H9 (cell line): ENCODE measurements around the gene USP37. TPM values are rescaled to one million over a fixed set of nuclear protein-coding genes. Genes with fewer than 3 reads are reported as not detected.

Source experiments
- DNase-seq: peaks from one replicate; pipeline ENCODE4 v3.0.0-alpha.2; 2017
- H2AFZ ChIP-seq: one replicate; pipeline ENCODE4 v1.6.1; 2013; ENCODE audit warnings: mild to moderate bottlenecking, low read length, control low read depth, moderate library complexity
- H2AK5ac ChIP-seq: 2 replicates; pipeline ENCODE4 v1.6.1; 2013; ENCODE audit warnings: low read length, control low read depth, mixed read lengths; ENCODE audit not compliant: insufficient read length
- H2BK120ac ChIP-seq: one replicate; pipeline ENCODE4 v1.6.1; 2013; ENCODE audit warnings: low read depth, mild to moderate bottlenecking, low read length, control low read depth, inconsistent platforms; ENCODE audit not compliant: poor library complexity, severe bottlenecking
- H2BK12ac ChIP-seq: 2 replicates; pipeline ENCODE4 v1.6.1; 2013; ENCODE audit warnings: low read length, control low read depth, mixed read lengths, low read depth; ENCODE audit not compliant: insufficient read length
- H2BK15ac ChIP-seq: 2 replicates; pipeline ENCODE4 v1.6.1; 2013; ENCODE audit warnings: low read depth, low read length, control low read depth
- H2BK20ac ChIP-seq: one replicate; pipeline ENCODE4 v1.6.1; 2013; ENCODE audit warnings: low read depth, mild to moderate bottlenecking, low read length, control low read depth, inconsistent platforms; ENCODE audit not compliant: poor library complexity, severe bottlenecking
- H2BK5ac ChIP-seq: 2 replicates; pipeline ENCODE4 v1.6.1; 2013; ENCODE audit warnings: low read length, control low read depth, mixed read lengths; ENCODE audit not compliant: insufficient read length
- H3K14ac ChIP-seq: 2 replicates; pipeline ENCODE4 v1.6.1; 2013; ENCODE audit warnings: low read length, control low read depth; ENCODE audit not compliant: insufficient read depth
- H3K18ac ChIP-seq: 2 replicates; pipeline ENCODE4 v1.6.1; 2013; ENCODE audit warnings: low read depth, mild to moderate bottlenecking, mixed read lengths, low read length, control low read depth; ENCODE audit not compliant: insufficient read length
- H3K23ac ChIP-seq: 2 replicates; pipeline ENCODE4 v1.6.1; 2013; ENCODE audit warnings: low read length, control low read depth, mixed read lengths, low read depth; ENCODE audit not compliant: insufficient read length
- H3K23me2 ChIP-seq: 2 replicates; pipeline ENCODE4 v1.6.1; 2013; ENCODE audit warnings: low read depth, mild to moderate bottlenecking, mixed read lengths, low read length, control low read depth; ENCODE audit not compliant: insufficient read length, poor library complexity, severe bottlenecking
- H3K27ac ChIP-seq: 2 replicates; pipeline ENCODE4 v1.5.1; 2013; ENCODE audit warnings: low read length, control low read depth, mixed read lengths, low read depth; ENCODE audit not compliant: insufficient read length
- H3K27me3 ChIP-seq: 2 replicates; pipeline ENCODE4 v1.6.1; 2013; ENCODE audit warnings: low read length, control low read depth, inconsistent platforms; ENCODE audit not compliant: insufficient read depth
- H3K4ac ChIP-seq: 2 replicates; pipeline ENCODE4 v1.6.1; 2013; ENCODE audit warnings: low read depth, mild to moderate bottlenecking, control low read depth, inconsistent platforms, low read length, moderate library complexity
- H3K4me1 ChIP-seq: 2 replicates; pipeline ENCODE4 v1.6.1; 2013; ENCODE audit warnings: low read length, control low read depth, inconsistent platforms; ENCODE audit not compliant: insufficient read depth
- H3K4me2 ChIP-seq: 2 replicates; pipeline ENCODE4 v1.6.1; 2013; ENCODE audit warnings: low read length, control low read depth, mixed read lengths; ENCODE audit not compliant: insufficient read length, insufficient read depth
- H3K56ac ChIP-seq: 2 replicates; pipeline ENCODE4 v1.6.1; 2013; ENCODE audit warnings: low read depth, mild to moderate bottlenecking, mixed read lengths, low read length, control low read depth; ENCODE audit not compliant: insufficient read length
- H3K79me1 ChIP-seq: 2 replicates; pipeline ENCODE4 v1.6.1; 2013; ENCODE audit warnings: low read depth, mild to moderate bottlenecking, moderate library complexity, low read length, control low read depth, inconsistent platforms; ENCODE audit not compliant: insufficient read depth, poor library complexity, severe bottlenecking
- H3K79me2 ChIP-seq: 2 replicates; pipeline ENCODE4 v1.6.1; 2013; ENCODE audit warnings: low read length, control low read depth, inconsistent platforms; ENCODE audit not compliant: insufficient read depth
- H3K9ac ChIP-seq: 2 replicates; pipeline ENCODE4 v1.6.1; 2013; ENCODE audit warnings: low read length, control low read depth, mixed read lengths; ENCODE audit not compliant: insufficient read length; ENCODE audit errors: extremely low read depth
- H3K9me3 ChIP-seq: one replicate; pipeline ENCODE4 v1.6.1; 2013; ENCODE audit warnings: low read depth, low read length, inconsistent platforms; ENCODE audit not compliant: control insufficient read depth
- H3T11ph ChIP-seq: one replicate; pipeline ENCODE4 v1.6.1; 2013; ENCODE audit warnings: mild to moderate bottlenecking, low read length, control low read depth, inconsistent platforms
- H4K20me1 ChIP-seq: one replicate; pipeline ENCODE4 v1.6.1; 2013; ENCODE audit not compliant: control insufficient read depth, insufficient read length, insufficient read depth
- H4K5ac ChIP-seq: 2 replicates; pipeline ENCODE4 v1.6.1; 2013; ENCODE audit warnings: low read depth, mild to moderate bottlenecking, mixed read lengths, low read length, control low read depth; ENCODE audit not compliant: insufficient read length
- H4K8ac ChIP-seq: replicated peaks from 2 replicates; pipeline ENCODE4 v1.6.1; 2013; ENCODE audit warnings: low read length, control low read depth, mixed read lengths, low read depth; ENCODE audit not compliant: insufficient read length
- H4K91ac ChIP-seq: 2 replicates; pipeline ENCODE4 v1.6.1; 2013; ENCODE audit warnings: low read depth, mild to moderate bottlenecking, moderate library complexity, mixed read lengths, low read length, control low read depth; ENCODE audit not compliant: insufficient read length
- H3K27ac Mint-ChIP-seq, 3 experiments: 2 replicates in 2 of 3; 3 replicates in 1 of 3; pipeline ENCODE4 v1.8.0; 2020 to 2021; ENCODE audit warnings: mixed read lengths in 3 of 3, mild to moderate bottlenecking in 1 of 3, moderate library complexity in 1 of 3
- H3K27me3 Mint-ChIP-seq: 2 replicates; pipeline ENCODE4 v1.8.0; 2021; ENCODE audit warnings: low read depth, mild to moderate bottlenecking, moderate library complexity, mixed read lengths
- H3K36me3 Mint-ChIP-seq, 3 experiments: 2 replicates in 2 of 3; 3 replicates in 1 of 3; pipeline ENCODE4 v1.8.0; 2020 to 2021; ENCODE audit warnings: low read depth in 3 of 3, mixed read lengths in 3 of 3; ENCODE audit not compliant: insufficient read depth in 1 of 3
- H3K4me1 Mint-ChIP-seq, 2 experiments: 2 replicates each; pipeline ENCODE4 v1.8.0; 2020; ENCODE audit warnings: mixed read lengths in 2 of 2
- H3K4me3 Mint-ChIP-seq, 2 experiments: 2 replicates in 1 of 2; 3 replicates in 1 of 2; pipeline ENCODE4 v1.8.0; 2020 to 2021; ENCODE audit warnings: mild to moderate bottlenecking in 2 of 2, mixed read lengths in 2 of 2, moderate library complexity in 1 of 2
- H3K9me3 Mint-ChIP-seq, 2 experiments: 2 replicates in 1 of 2; 3 replicates in 1 of 2; pipeline ENCODE4 v1.8.0; 2020; ENCODE audit warnings: mild to moderate bottlenecking in 2 of 2, mixed read lengths in 2 of 2, moderate library complexity in 1 of 2
- CTCF ChIP-seq: fragments of 200-600 bp; sonication (generic); conservative IDR thresholded peaks from 3 replicates; pipeline ENCODE4 v1.8.0; 2021; ENCODE audit warnings: antibody characterized with exemption, mild to moderate bottlenecking
- WGBS: extraction: QIAGEN DNeasy Blood & Tissue Kit; methylation state at CpG from one replicate; pipeline ENCODE4 v1.1.7; 2013; ENCODE audit warnings: missing lambda C conversion rate, low lambda C conversion rate, mixed read lengths; ENCODE audit not compliant: insufficient read length; ENCODE audit errors: extremely low coverage; 5-methylcytosine and 5-hydroxymethylcytosine counted together
- total RNA-seq: library from RNA; stranded (reverse); gene quantifications from 2 replicates; pipeline ENCODE4 v1.2.1, GENCODE V29; 2021

The USP37 gene
- total RNA-seq, 1 experiment from 2014 or later: 34.9 TPM

- no peaks in the 10 kb centered on the region for H3K27me3 Mint-ChIP-seq
These were observed 4.1 kb downstream of the USP37 start for GRCh38 chr2:218564056-218564455.

More at GRCh38 chr2:218564056-218564455, 4.1 kb downstream of the USP37 start:
- no peak overlapping the region for H4K8ac ChIP-seq
- no peak overlapping the region for H2BK12ac ChIP-seq
- H4K5ac ChIP-seq: no peak overlapping the region
- peaks cover 24 to 55% (median 52%) of the 10 kb centered on the region in 3 experiments; a peak in 6 of 7 replicates for H3K36me3 Mint-ChIP-seq
- H3K4me3 Mint-ChIP-seq: no peak overlapping the region
- no peaks in the 10 kb centered on the region for H4K20me1 ChIP-seq
- peaks cover 16% of the 10 kb centered on the region; the same call in 1 of the 2 replicates for H3K79me2 ChIP-seq
- peak overlapping the region in 1 of 3 experiments; percentile 49; a peak in 1 of 7 replicates for H3K27ac Mint-ChIP-seq
- H3K23me2 ChIP-seq: peaks cover 6% of the 10 kb centered on the region
- no peak overlapping the region for H3K56ac ChIP-seq
- no peak overlapping the region for H2BK120ac ChIP-seq
- H3K79me1 ChIP-seq: peaks cover 4% of the 10 kb centered on the region
- H3K4ac ChIP-seq: no peak overlapping the region
- H3T11ph ChIP-seq: no peak overlapping the region
- no peaks in the 10 kb centered on the region for H3K9me3 ChIP-seq
- TF ChIP-seq CTCF: no peak
- no peak overlapping the region for H2BK20ac ChIP-seq
- H3K9me3 Mint-ChIP-seq: no peaks in the 10 kb centered on the region
- no peak overlapping the region for H2BK15ac ChIP-seq
- WGBS: no CpG with 5 or more reads among the region's 1 CpG
- H3K4me1 ChIP-seq: no peaks in the 10 kb centered on the region
- no peak overlapping the region for H2AK5ac ChIP-seq
- no peaks in the 10 kb centered on the region for H3K27me3 ChIP-seq
- no peak overlapping the region for H2BK5ac ChIP-seq
- no peak overlapping the region for H3K4me2 ChIP-seq
- DNase-seq: no peak
- H3K27ac ChIP-seq: no peak overlapping the region
- H3K9ac ChIP-seq: no peak overlapping the region
- H4K91ac ChIP-seq: no peak overlapping the region
- H3K23ac ChIP-seq: no peak overlapping the region
- H3K4me1 Mint-ChIP-seq: peaks cover 13 to 16% of the 10 kb centered on the region in 2 experiments
- H3K14ac ChIP-seq: no peak overlapping the region
- H2AFZ ChIP-seq: no peak overlapping the region
- no peak overlapping the region for H3K18ac ChIP-seq
